GM18858 (cell line): Measurements from ENCODE around the gene COL27A1.

Experiments used
- ATAC-seq: cut with Tn5 transposase; IDR thresholded peaks from one replicate; pipeline ENCODE4 v1.9.1; 2021; ENCODE audit not compliant: unreplicated experiment

Gene COL27A1

GRCh38 chr9:114221706-114222465 is 66.5 kb downstream of the COL27A1 start:
- ATAC-seq: no peak

DNA sequence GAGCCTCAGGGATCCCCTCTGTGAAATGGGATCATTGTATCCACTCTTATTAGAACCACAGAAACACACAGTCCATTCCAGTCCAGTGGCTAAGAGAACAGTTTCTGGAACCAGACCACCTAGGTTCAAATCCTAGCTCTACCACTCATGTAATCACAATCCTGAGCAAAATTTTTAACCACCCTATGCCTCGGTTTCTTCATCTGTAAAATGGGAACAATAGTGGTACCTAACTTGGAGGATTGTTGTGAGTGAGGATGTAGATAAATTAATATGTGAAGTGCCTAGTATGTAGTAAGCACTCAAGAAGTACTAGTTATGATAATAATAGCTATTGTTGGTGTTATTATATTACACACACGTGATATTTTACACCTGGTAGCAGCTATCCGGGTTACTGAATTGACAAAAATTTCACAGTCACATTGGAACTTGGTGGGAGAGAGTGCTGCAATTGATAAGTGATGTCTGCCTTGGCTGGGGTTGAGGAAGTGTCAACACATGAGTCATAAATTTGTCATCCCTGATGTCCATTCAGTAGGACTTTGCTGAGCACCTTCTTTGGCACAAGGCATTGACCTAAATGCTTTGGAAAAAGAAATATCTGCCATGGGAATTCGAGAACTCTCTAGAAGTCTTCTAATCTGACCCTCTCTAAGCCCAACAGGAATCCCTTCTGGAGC is 68.4 kb downstream of the COL27A1 start:
- ATAC-seq: no peak

DNA sequence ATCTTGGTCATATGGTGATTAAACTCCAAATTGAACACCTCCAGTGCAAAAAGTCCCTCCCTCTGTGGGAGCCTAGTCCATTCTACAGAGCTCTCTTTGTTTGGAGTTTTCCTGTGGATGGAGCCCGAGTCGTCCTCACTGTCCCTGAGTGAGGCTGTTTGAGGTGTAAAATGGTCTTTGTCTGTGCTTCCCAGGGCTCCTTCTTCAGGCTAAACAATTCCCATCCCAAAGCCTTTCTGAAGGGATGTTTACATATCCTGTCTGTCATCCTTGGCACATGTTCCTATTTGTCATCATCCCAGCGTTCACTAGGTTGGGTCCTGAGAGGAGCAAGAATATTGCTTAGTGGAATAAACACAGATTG is 68.9 kb downstream of the COL27A1 start:
- ATAC-seq: no peak

GRCh38 chr9:114225561-114226212 is 70.3 kb downstream of the COL27A1 start:
- ATAC-seq: no peak

- no peak for ATAC-seq
Measured at GRCh38 chr9:114226246-114227055, 71.1 kb downstream of the COL27A1 start.

GRCh38 chr9:114227288-114228015 is 72.1 kb downstream of the COL27A1 start:
- no peak for ATAC-seq

- ATAC-seq: no peak
Measured at GRCh38 chr9:114228016-114228808, 72.9 kb downstream of the COL27A1 start.

- no peak for ATAC-seq
Measured at GRCh38 chr9:114229295-114229694, 74.0 kb downstream of the COL27A1 start.

DNA sequence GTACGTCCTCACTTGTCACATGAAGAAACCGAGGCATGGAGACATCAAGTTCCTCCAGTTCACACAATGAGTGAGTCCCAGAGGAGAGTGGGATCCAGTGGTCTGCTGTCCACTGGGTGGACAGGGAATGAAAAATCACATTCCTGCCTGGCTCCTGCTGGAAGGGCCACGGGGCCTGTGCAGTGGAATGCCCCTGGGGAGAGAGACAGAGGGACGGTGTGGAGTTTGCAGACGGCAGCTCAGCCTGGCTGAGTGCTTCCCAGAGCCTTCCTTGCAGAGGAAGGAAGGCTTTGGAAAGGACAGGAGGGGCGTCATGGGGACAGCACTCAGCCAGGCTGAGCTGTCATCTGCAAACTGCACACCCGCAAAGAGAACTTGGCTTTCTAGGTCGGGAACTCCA is 74.7 kb downstream of the COL27A1 start:
- no peak for ATAC-seq

GRCh38 chr9:114231273-114231672 is 75.9 kb downstream of the COL27A1 start:
- ATAC-seq: no peak

DNA sequence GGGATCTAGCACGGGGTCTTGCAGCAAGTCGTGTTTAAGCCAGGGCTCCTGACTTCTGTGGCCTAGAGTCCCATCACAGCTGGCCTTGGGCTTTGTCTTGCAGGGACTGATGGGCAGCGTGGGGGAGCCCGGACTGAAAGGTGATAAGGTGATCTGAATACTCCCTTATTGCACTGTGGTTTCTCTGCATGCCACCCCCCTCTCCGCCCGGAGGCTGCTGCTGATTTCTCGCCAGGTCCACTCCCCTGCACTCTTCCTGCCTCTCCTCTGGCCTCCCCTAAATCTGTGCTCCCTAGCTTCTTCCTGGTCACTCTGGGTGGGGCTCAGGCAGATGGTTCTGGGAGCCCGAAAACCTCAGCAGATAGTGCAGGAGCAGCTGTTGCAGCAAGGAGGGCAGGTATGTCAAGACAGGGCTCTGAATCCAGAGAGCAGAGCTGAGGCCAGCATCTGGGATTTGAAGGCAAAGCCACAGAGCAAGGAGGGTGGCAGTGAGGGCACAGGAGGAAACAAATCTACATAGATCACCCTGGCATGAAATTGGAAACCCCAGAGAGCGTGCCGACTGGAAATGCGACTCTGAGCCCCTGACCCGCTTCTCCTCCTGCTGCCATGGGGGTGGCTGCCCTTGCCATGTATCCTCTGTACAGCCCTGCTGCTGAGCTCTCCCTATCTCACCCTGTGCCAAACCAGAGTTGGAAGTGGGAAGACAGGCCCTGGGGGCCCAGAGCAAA is 76.5 kb downstream of the COL27A1 start:
- ATAC-seq: no peak

DNA sequence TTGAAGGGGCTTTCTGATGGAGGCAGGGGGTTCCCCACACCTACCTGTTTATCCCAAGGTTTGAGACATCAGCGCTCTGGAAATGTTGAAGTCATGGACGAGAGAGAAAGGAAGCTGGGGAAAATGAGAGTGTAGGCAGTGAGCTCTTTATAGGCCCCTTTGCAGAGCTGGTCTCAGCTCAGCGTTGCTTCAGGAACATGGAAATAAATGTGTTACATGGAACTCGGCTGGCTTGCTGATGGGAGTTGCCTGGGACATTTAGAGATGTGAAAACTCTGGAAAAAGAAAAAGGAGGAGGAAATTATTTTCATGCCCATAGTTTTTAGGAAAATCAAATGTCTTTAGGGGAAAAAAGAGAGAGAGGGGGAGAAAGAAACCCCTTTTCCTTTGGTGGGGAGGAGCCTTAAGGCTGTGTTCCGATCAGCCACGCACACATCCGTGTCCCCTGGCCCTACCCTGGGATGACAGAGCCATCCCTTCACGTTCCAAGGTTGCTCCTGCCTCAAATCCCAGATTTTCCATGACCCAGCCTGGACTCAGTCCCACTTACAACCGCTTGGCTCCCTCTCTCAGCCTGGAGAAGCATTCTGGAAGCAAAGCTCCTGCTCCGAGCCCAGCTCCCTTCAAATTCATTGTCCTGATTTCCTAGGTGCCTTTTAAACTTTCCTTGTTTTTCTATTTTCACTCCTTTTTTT is 78.3 kb downstream of the COL27A1 start:
- no peak for ATAC-seq

DNA sequence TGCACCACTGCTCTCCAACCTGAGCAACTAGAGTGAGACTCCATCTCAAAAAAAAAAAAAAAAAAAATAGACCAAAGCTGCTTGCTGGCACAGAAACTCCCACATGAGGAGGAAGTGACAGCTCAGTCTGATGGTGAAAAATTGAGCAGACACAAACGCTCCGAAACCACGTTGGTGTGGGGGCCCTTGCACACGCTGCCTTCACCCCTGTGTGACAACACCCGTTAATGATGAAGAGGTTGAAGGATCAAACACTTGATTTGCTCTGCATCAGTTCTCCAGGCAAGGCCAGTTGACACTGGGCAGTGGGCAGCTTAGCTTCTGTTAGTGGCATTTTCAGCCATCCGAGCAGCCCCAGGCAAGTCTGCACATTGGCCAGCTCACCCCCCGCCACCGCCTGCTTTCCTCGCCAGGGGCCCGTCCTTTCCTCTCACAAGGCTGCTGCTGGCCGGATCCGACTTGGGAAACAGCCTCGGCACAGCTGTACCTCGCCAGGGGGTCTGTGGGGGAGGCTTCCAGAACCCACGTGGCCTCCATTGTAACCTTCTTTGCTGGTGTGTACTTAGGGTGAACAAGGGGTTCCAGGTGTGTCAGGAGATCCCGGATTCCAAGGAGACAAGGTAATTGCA is 79.8 kb downstream of the COL27A1 start:
- ATAC-seq: no peak

DNA sequence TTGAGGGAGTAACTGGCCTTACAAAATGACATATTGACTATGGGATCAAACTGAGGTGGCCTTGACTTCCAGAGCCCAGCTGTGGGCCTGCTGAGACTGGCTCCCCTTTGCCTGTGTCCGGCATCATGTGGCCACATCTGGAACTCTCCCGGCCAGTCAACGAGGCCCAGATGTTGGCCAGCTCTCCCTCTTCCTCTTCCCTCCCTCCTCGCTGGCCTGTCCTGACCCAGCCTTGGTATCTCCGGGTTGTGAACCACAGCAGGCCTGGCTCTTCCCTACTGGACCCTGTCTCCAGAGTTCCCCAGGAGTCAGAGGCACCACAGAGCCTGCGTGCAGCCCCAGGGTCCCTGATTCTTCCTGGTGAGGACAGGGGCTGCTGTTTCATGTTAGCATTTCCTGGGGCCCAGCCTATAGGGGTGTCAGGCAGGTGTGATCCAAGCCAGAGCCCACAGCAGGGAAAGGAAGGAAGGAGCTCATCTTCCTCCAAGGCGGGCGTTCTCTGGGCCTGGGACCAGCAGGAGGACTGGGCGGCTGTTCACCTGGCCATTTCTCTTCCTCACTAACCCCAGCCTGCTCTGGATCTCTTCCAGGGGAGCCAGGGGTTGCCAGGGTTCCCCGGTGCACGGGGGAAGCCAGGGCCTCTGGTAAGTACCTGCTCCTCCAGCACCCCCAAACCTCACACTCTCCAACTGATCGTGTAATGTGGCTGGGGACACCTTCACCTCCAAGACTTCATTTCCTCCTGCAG is 81.2 kb downstream of the COL27A1 start:
- ATAC-seq: no peak

DNA sequence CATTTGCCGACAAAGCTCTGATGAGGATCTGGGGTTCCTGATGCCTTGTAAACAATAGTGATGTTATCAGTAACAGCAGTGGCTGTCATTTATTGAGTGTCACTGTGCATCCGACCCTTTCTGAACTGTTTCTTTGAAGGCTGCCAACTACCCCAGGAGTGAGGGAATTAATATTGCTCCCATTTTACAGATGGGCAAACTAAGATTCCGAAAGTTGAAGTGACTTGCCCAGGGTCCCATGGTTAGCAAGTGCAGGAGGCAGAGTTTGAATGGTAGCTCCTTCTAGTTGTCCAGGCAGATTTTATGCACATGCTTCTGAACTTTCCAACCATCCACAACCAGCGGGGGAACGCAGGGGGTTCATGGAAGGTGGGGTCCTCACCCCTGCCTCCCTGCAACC is 81.9 kb downstream of the COL27A1 start:
- ATAC-seq: no peak

DNA sequence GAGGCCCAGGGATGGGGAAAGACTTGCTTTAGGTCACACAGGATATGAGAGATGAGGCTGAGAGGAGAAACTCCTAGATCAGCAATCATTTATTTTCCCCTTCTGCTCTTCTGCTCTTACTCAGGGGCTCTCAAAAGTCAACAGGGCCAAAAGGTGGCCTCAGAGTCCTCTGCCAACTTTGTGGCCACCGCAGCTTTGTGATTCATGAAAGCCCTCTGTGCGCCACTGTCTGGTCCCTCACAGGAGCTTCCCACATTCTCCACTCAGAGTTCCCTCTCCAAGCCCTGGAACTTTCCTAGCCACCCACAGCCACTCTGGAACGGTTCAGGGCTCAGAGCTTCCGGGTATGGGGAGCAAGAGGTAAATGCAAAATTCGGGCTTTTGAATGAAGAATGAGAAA is 82.4 kb downstream of the COL27A1 start:
- ATAC-seq: no peak

GRCh38 chr9:114238472-114238871 is 83.1 kb downstream of the COL27A1 start:
- ATAC-seq: no peak
